ENCODE measurements around the gene PARD3B.

DNA sequence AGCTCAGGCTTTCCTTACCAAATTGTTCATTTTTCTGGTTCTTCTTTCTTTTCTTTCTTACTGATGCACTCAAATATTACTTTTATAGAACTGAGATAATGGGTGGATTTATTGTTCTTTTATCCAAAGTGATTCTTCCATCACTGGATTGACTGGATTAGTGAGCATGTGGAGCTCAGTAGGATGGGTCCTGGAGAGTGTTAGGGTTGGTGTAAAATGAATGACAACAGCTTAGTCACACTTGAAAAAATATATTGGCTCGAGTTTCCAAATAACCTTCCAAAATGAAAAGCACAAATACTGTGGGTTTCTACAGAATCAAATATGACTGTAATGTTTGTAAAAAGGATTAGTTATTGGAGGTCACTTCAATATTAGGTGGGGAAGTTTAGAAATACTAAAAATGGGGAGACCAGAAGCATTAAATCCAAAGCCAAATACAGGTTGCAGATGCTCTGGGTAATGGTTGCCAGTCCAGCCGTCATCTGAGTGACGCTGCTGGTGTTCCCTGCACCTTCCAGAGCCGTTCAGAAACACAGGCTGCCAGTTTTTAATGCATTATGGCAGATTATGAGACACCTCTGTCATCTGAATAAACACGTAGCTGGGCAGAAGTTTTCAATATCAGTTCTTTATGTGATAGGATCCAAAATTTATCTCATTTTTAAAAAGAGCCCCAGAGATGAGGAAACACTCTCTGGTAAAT is 842.2 kb downstream of the PARD3B start:
- TF ChIP-seq POLR2A (IDR thresholded peaks at IDR 0.05; ENCODE audit: low read length), result no peak
- TF ChIP-seq GATA1 (IDR thresholded peaks at IDR 0.05; ENCODE audit: low read depth, low read length), result no peak

Data from erythroblast (primary cell).